Endothelial cell (in vitro differentiated cells): ENCODE data around the gene TAOK3. TPM values are rescaled to one million over a fixed set of nuclear protein-coding genes. Genes with fewer than 3 reads are reported as not detected.
"Not testable (repeated sequence)": the region's sequence is repeated elsewhere in the genome, so short reads cannot be mapped to it uniquely, and the experiment has no call there.

Source experiments
- DNase-seq: peaks from one replicate; pipeline ENCODE4 v3.0.0; 2021; ENCODE audit warnings: low spot score
- H3K27ac Mint-ChIP-seq: one replicate; pipeline ENCODE4 v1.8.0; 2021; ENCODE audit warnings: mixed read lengths, inconsistent platforms; ENCODE audit not compliant: unreplicated experiment
- H3K27me3 Mint-ChIP-seq: one replicate; pipeline ENCODE4 v1.8.0; 2021; ENCODE audit warnings: mild to moderate bottlenecking, moderate library complexity, mixed read lengths, inconsistent platforms; ENCODE audit not compliant: unreplicated experiment
- H3K36me3 Mint-ChIP-seq: one replicate; pipeline ENCODE4 v1.8.0; 2021; ENCODE audit warnings: mild to moderate bottlenecking, low read depth, mixed read lengths, inconsistent platforms; ENCODE audit not compliant: unreplicated experiment
- H3K4me1 Mint-ChIP-seq: one replicate; pipeline ENCODE4 v1.8.0; 2021; ENCODE audit warnings: mild to moderate bottlenecking, mixed read lengths, inconsistent platforms; ENCODE audit not compliant: unreplicated experiment
- H3K4me3 Mint-ChIP-seq: one replicate; pipeline ENCODE4 v1.8.0; 2021; ENCODE audit warnings: mild to moderate bottlenecking, mixed read lengths, inconsistent platforms; ENCODE audit not compliant: unreplicated experiment
- H3K9me3 Mint-ChIP-seq: one replicate; pipeline ENCODE4 v1.8.0; 2021; ENCODE audit warnings: mixed read lengths, inconsistent platforms; ENCODE audit not compliant: unreplicated experiment
- CTCF ChIP-seq: fragments of 200-600 bp; sonication (generic); IDR thresholded peaks from one replicate; pipeline ENCODE4 v1.5.0; 2021; ENCODE audit warnings: antibody characterized with exemption; ENCODE audit not compliant: unreplicated experiment
- total RNA-seq: library from RNA; stranded (reverse); fragmentation: NEBNext Ultra II Directional; extraction: Animal tissue kit (Norgen Biotek cat#: 25700); gene quantifications from one replicate; pipeline ENCODE4 v1.2.1, GENCODE V29; 2021; ENCODE audit not compliant: unreplicated experiment

Gene TAOK3
- total RNA-seq, 1 donor from 2014 or later: 16.5 TPM

GRCh38 chr12:118136559-118137003 lies 236.1 kb downstream of the TAOK3 start:
- H3K27me3 Mint-ChIP-seq: no peaks in the 10 kb centered on the region
- DNase-seq: peak; percentile 30
- H3K27ac Mint-ChIP-seq: peak overlapping the region; percentile 55
- no peak for TF ChIP-seq CTCF
- H3K4me3 Mint-ChIP-seq: peak overlapping the region; percentile 92
- no peaks in the 10 kb centered on the region for H3K9me3 Mint-ChIP-seq
- peaks cover 9% of the 10 kb centered on the region for H3K4me1 Mint-ChIP-seq
- H3K36me3 Mint-ChIP-seq: peaks cover 12% of the 10 kb centered on the region

GRCh38 chr12:118135788-118136558 lies 236.7 kb downstream of the TAOK3 start, which contains the start of gene PEBP1:
TSS of gene PEBP1 (plus strand) at chr12:118136124. CDS start at chr12:118136210, 86 bp downstream.
- H3K27ac Mint-ChIP-seq: peak within 1 kb of the TSS; percentile 55
- H3K4me1 Mint-ChIP-seq: peaks cover 9% of the 10 kb centered on the region
- peaks cover 12% of the 10 kb centered on the region for H3K36me3 Mint-ChIP-seq

GRCh38 chr12:118129436-118129835 lies 243.3 kb downstream of the TAOK3 start:
- not testable (repeated sequence) for H3K4me1 Mint-ChIP-seq, H3K27me3 Mint-ChIP-seq, DNase-seq, H3K36me3 Mint-ChIP-seq, H3K27ac Mint-ChIP-seq, H3K9me3 Mint-ChIP-seq, H3K4me3 Mint-ChIP-seq

More at GRCh38 chr12:118135788-118136558, 236.7 kb downstream of the TAOK3 start, which contains the start of gene PEBP1:
- H3K4me3 Mint-ChIP-seq: peak within 1 kb of the TSS; percentile 92
- no peaks in the 10 kb centered on the region for H3K9me3 Mint-ChIP-seq
- peak; percentile 94 for DNase-seq
- no peaks in the 10 kb centered on the region for H3K27me3 Mint-ChIP-seq
- TF ChIP-seq CTCF: no peak

- no peak for TF ChIP-seq CTCF
- no peaks in the 10 kb centered on the region for H3K4me1 Mint-ChIP-seq
- DNase-seq: no peak
- H3K27me3 Mint-ChIP-seq: no peaks in the 10 kb centered on the region
- H3K27ac Mint-ChIP-seq: no peak overlapping the region
- no peak overlapping the region for H3K4me3 Mint-ChIP-seq
- H3K9me3 Mint-ChIP-seq: no peaks in the 10 kb centered on the region
- H3K36me3 Mint-ChIP-seq: no peaks in the 10 kb centered on the region
These were observed 244.8 kb downstream of the TAOK3 start for GRCh38 chr12:118127867-118128266.

GRCh38 chr12:118126119-118126757 lies 246.5 kb downstream of the TAOK3 start:
- H3K9me3 Mint-ChIP-seq: no peaks in the 10 kb centered on the region

More at GRCh38 chr12:118126119-118126757, 246.5 kb downstream of the TAOK3 start:
- Mint-ChIP-seq H3K27me3 (no peaks in the 10 kb centered on the region), H3K4me1 (peaks cover 2% of the 10 kb centered on the region), H3K4me3 (no peak overlapping the region), H3K27ac (no peak overlapping the region), H3K36me3 (no peaks in the 10 kb centered on the region)
- TF ChIP-seq CTCF: no peak
- no peak for DNase-seq
